Measurements from ENCODE around the gene STARD10.

STARD10 gene

GRCh38 chr11:72742513-72743320, 51.1 kb downstream of the STARD10 start:
- no peak for DNase-seq

GRCh38 chr11:72741849-72742512, 51.9 kb downstream of the STARD10 start:
- no peak for DNase-seq

DNA sequence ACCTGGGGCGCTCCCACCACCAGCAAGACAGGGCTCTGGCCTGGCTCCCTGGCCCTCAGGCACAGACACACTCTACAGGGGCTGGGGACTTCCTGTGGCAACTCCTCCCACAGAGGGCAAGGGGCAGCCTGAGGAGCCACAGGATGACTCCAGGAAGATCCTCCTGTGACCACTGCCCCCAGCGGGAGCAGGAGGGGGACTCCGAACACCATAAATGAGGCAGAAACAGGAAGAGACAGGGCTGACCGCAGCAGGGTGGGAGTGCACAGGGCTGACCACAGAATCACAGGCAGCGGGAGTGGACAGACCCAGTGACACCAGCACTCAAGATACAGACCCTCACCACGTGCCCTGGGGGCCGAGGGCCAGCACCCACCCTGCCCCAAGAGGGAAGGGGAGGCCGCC, 52.4 kb downstream of the STARD10 start:
- DNase-seq = peak; percentile 50

GRCh38 chr11:72740562-72741428, 53.1 kb downstream of the STARD10 start:
- no peak for DNase-seq

GRCh38 chr11:72740060-72740424, 53.8 kb downstream of the STARD10 start:
- no peak for DNase-seq

DNA sequence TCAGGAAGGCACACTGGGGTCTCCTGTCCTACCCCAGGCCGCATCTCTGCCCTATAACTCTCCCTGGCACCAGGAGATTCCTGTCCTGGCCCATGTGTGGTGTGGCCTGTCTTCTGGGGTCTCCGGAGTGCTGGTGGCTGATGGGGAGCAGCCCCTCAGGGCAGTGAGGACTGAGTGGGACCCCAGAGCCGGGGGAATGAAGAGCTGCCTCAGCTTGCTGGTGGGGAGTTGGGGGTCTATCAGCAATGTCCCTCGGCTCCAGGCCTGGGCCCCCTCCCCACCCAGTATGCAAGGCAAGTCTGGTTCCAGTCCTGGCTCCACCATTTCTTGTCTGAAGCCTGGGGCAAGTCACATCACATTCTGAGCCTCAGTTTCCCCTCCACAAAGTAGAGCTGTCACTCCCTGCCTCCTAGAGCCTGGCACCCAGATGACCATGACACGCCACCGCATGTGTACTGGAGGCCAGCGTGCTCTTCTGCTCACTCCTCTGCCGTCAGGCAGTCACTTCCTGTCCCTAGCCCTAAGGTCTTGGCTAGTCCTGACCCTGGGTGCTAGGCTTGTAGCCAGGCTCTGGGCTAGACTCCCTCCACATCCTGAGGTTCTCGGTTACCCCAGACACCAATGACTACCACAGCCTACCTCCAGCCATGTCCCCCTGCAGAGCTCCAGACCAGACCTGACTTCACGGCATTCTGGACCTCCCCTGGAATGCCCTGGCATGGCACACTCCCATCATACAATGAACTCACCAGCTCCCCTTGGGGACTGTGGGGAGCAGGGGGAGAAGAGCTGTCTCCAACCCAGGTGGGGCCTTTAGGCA, 54.4 kb downstream of the STARD10 start:
- no peak for DNase-seq

GRCh38 chr11:72738199-72739141, 55.4 kb downstream of the STARD10 start:
- DNase-seq = peak; percentile 59

- DNase-seq = no peak
These were observed 56.5 kb downstream of the STARD10 start for GRCh38 chr11:72737336-72737735.

- peak; percentile 80 for DNase-seq
These were observed 57.3 kb downstream of the STARD10 start for GRCh38 chr11:72736452-72737069.

DNA sequence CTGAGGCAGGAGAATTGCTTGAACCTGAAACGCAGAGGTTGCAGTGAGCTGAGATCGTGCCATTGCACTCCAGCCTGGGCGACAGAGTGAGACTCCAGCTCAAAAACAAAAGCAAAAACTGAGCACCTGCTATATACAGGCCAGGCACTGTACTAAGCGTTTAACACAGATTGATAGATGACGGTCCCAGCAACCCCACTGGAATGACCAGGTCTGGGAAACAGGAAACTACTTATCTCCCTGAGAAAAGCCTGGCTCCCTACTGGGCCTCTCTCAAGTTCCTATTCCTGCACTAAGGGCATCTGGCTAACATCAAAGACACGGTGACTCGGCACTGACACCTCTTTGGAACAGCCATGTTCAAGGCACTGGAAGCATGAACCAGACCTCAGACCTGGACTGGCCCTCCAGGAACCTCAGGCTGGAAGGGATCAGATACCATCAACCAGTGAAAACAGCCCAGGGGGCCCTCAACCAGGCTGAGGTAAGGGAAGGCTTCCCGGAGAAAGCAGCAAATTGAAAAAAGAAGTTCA, 58.3 kb downstream of the STARD10 start:
- DNase-seq = no peak

DNA sequence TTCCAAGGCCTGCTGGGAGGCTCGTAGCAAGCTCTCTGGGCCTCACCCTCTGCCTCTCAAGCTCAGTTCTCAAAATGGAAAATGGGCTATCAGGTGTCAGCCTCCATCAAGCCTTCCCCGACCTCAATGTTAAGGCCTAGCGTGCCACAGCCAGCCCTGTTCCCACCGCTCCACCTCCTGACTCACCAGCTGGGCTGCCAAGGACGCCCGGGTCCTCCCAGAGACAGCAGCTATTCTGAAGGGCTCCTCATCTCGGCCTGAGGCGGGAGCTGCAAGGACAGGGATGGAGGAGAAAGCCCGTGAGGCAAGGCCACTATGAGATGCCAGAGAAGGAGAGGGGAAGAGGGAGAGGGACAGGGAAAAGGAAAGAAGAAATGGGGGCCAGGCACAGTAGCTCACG, 61.5 kb downstream of the STARD10 start:
- no peak for DNase-seq

DNA sequence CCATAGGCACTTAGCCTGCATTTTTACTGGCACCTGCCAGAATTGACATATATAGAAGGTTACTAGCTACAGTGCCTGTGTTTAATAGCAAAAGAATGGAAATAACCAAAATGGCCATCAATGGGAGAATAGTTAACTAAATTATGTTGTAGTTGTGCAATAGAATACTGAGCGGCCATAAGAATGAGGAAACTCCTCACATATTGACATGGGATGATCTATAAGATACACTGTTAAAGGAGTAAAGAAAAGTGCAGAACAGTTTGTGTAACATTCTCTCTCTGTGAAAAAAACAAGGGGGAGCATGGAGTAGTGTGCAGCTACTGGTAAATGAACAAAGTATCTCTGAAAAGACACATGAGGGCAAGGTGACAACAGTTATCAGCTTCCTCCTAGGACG, 63.1 kb downstream of the STARD10 start:
- no peak for DNase-seq

- DNase-seq = no peak
These were observed 63.6 kb downstream of the STARD10 start for GRCh38 chr11:72730243-72730642.

DNA sequence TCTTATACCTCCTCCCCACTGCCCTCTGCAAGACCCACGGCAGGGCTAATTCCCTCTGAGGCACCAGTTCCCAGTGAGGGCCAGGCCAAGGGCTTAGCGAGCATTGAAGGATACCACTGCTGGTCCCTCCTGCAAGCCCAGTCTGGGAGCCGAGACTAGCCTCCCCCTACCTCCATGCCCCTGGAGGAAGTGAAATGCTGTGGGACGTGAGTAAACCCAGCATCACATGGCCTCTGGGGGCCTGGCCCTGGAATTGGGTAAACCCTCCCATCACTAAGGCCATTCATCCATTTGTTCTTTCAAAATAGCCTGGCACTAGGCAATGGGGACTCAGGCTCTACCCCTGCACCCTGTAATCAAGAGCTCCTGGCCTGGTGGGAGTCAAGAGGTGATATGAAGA, 66.3 kb downstream of the STARD10 start:
- DNase-seq = no peak

GRCh38 chr11:72726266-72727220, 67.3 kb downstream of the STARD10 start:
- no peak for DNase-seq

DNA sequence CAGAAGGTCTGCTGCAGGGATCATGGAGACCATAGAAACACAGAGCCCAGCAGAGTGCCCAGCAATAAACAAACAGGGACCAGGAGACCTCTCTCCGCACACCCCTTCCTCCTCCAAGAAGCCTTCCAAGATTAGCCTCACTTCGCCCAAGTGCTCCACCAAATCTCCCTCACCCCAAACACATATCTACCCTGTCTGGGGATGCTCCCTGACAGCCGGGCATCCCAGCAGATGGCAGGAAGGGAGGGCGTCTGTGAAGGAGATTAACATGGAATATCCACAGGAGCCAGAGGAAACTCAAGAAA, 68.2 kb downstream of the STARD10 start:
- no peak for DNase-seq

DNA sequence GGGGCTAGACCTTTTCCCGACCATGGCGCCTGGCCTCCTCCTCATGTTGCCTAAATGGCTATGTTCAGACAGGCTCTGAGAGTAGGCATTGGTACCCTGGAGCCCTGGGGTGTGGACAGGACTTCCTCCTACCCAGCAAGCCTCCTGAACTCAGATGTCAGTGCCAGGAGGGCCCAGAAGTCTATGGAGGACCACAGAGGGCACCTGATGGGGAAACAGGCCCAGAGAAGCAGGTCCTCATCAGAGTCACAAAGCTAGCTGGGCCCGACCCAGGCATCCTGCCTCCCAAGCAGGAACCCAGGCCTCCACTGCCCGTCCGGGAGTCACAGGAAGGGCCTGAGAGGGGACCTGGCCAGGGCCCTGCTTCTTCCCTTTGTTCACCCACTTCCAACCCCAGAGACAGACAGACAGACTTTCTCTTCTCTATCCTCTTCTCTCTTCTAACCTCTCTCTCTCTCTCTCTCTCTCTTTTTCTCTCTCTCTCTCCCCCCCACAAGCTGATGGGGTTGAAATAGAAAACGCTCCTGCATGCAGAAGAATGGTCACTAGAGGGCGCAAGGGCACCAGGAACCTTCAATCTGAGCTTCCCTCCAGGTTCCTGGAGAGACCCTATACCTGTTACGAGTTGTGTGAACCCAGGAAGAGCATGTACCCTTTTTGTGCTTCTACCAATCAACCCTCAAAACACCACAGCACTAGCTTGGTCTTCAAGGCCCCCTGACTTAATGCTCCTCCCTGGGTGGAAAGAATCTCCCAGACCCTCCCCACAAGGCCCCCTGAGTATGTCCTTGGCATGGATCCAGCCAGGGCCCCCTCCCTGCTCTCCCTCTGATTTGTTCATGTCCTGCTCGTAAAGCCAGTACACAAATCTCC, 68.8 kb downstream of the STARD10 start:
- DNase-seq = peak; percentile 63

- DNase-seq = no peak
These were observed 69.8 kb downstream of the STARD10 start for GRCh38 chr11:72724021-72724551.
